HepG2 (cell line): Measurements from ENCODE around the gene TMC8.

Experiments used
- EP300 ChIP-seq, 3 experiments: sonication (generic) in 1 of 3; formaldehyde crosslinking in 1 of 3; IDR thresholded peaks; 2 replicates each; pipeline versions ENCODE4 v1.5.1 to v1.6.1; 2011 to 2020; ENCODE audit warnings: low read depth in 2 of 3, low read length in 2 of 3, borderline replicate concordance in 1 of 3, improper control_type of control experiment in 1 of 3, mild to moderate bottlenecking in 1 of 3, missing genetic modification reagents in 1 of 3, moderate library complexity in 1 of 3
- ZNF550 ChIP-seq: sonication (generic); formaldehyde crosslinking; IDR thresholded peaks from 2 replicates; pipeline ENCODE4 v1.4.0; 2020; ENCODE audit warnings: mild to moderate bottlenecking, missing genetic modification reagents, borderline replicate concordance
- TF ChIP-seq, protein P1 (sequence below): sonication (generic); formaldehyde crosslinking; IDR thresholded peaks from 2 replicates; pipeline ENCODE4 v1.8.0; 2022; ENCODE audit warnings: missing genetic modification reagents, mild to moderate bottlenecking, borderline replicate concordance
- TF ChIP-seq, protein P2 (sequence below): IDR thresholded peaks from 2 replicates; pipeline ENCODE4 v1.4.0; 2020; ENCODE audit warnings: mild to moderate bottlenecking, missing genetic modification reagents

GRCh38 chr17:78146881-78147280, 16.3 kb downstream of the TMC8 start:
- TF ChIP-seq EP300 (IDR thresholded peaks at IDR 0.05; ENCODE audit: low read depth in 2 of 2, low read length in 2 of 2) (no peak), EP300 (CRISPR knock-in tag; IDR thresholded peaks at IDR 0.05; ENCODE audit: borderline replicate concordance) (no peak), ZNF550 (no peak)
- TF ChIP-seq, protein P1, sequence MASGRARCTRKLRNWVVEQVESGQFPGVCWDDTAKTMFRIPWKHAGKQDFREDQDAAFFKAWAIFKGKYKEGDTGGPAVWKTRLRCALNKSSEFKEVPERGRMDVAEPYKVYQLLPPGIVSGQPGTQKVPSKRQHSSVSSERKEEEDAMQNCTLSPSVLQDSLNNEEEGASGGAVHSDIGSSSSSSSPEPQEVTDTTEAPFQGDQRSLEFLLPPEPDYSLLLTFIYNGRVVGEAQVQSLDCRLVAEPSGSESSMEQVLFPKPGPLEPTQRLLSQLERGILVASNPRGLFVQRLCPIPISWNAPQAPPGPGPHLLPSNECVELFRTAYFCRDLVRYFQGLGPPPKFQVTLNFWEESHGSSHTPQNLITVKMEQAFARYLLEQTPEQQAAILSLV (CRISPR knock-in tag), result no peak
- TF ChIP-seq, protein P2, sequence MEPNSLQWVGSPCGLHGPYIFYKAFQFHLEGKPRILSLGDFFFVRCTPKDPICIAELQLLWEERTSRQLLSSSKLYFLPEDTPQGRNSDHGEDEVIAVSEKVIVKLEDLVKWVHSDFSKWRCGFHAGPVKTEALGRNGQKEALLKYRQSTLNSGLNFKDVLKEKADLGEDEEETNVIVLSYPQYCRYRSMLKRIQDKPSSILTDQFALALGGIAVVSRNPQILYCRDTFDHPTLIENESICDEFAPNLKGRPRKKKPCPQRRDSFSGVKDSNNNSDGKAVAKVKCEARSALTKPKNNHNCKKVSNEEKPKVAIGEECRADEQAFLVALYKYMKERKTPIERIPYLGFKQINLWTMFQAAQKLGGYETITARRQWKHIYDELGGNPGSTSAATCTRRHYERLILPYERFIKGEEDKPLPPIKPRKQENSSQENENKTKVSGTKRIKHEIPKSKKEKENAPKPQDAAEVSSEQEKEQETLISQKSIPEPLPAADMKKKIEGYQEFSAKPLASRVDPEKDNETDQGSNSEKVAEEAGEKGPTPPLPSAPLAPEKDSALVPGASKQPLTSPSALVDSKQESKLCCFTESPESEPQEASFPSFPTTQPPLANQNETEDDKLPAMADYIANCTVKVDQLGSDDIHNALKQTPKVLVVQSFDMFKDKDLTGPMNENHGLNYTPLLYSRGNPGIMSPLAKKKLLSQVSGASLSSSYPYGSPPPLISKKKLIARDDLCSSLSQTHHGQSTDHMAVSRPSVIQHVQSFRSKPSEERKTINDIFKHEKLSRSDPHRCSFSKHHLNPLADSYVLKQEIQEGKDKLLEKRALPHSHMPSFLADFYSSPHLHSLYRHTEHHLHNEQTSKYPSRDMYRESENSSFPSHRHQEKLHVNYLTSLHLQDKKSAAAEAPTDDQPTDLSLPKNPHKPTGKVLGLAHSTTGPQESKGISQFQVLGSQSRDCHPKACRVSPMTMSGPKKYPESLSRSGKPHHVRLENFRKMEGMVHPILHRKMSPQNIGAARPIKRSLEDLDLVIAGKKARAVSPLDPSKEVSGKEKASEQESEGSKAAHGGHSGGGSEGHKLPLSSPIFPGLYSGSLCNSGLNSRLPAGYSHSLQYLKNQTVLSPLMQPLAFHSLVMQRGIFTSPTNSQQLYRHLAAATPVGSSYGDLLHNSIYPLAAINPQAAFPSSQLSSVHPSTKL, result no peak
